Measurements from ENCODE around the gene RAB8A.

DNA sequence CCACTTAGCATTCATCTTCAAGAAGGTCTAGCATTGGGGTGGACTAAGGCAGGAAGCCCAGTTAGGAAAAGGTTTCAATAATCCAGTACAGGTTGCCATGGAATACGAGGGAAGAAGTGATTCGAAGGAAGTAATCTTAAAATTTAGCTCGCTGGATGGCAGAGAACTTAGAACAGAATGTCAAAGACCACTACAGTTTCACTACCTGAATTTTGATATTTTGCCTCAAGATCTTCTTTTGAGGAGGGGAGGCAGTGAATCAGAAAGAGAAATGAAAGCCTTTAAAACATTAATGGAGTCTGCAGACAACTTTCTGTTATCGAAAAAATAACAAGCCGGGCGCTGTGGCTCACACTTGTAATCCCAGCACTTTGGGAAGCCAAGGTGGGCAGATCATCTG lies 7.0 kb upstream of the RAB8A start:
- TF ChIP-seq JUND (IDR thresholded peaks at IDR 0.05; ENCODE audit: low read length) (no peak), POLR2AphosphoS5 (IDR thresholded peaks at IDR 0.05; ENCODE audit: low read depth, low read length) (no peak), HDAC2 (IDR thresholded peaks at IDR 0.05; ENCODE audit: borderline replicate concordance in 1 of 2, low read depth in 2 of 2, low read length in 2 of 2) (no peak), CREB1 (IDR thresholded peaks at IDR 0.05) (no peak), EP300 (IDR thresholded peaks at IDR 0.05; ENCODE audit: borderline replicate concordance in 1 of 2, low read depth in 2 of 2, low read length in 2 of 2) (no peak)
- TF ChIP-seq, protein P1, sequence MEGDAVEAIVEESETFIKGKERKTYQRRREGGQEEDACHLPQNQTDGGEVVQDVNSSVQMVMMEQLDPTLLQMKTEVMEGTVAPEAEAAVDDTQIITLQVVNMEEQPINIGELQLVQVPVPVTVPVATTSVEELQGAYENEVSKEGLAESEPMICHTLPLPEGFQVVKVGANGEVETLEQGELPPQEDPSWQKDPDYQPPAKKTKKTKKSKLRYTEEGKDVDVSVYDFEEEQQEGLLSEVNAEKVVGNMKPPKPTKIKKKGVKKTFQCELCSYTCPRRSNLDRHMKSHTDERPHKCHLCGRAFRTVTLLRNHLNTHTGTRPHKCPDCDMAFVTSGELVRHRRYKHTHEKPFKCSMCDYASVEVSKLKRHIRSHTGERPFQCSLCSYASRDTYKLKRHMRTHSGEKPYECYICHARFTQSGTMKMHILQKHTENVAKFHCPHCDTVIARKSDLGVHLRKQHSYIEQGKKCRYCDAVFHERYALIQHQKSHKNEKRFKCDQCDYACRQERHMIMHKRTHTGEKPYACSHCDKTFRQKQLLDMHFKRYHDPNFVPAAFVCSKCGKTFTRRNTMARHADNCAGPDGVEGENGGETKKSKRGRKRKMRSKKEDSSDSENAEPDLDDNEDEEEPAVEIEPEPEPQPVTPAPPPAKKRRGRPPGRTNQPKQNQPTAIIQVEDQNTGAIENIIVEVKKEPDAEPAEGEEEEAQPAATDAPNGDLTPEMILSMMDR (IDR thresholded peaks at IDR 0.05; ENCODE audit: control extremely low read depth in 1 of 3, insufficient read depth in 1 of 3, low read depth in 1 of 3, low read length in 3 of 3), result no peak

All from H1 (cell line).